Small intestine (tissue), 7 donors: Measurements from ENCODE around the gene STXBP5. TPM values are rescaled to one million over a fixed set of nuclear protein-coding genes. Genes with fewer than 3 reads are reported as not detected.
"Not testable (repeated sequence)": the region's sequence is repeated elsewhere in the genome, so short reads cannot be mapped to it uniquely, and the experiment has no call there.

Experiments used
- DNase-seq, 2 donors: peaks; one replicate each; pipeline versions ENCODE4 v3.0.0 to v3.0.0-alpha.2; 2013
- FAIRE-seq: peaks from 2 replicates; lab custom pipeline; 2012; peaks lifted over from hg19 to GRCh38; lab: Jason Lieb, UNC
- H3K27ac ChIP-seq, 3 donors: one replicate each; pipeline ENCODE4 v1.5.1; 2013; ENCODE audit warnings: low read length in 2 of 3, mild to moderate bottlenecking in 2 of 3, control low read depth in 1 of 3, inconsistent platforms in 1 of 3, low read depth in 1 of 3, moderate library complexity in 1 of 3
- H3K27me3 ChIP-seq, 3 donors: one replicate each; pipeline ENCODE4 v1.6.1; 2013; ENCODE audit warnings: low read length in 3 of 3, inconsistent platforms in 1 of 3; ENCODE audit not compliant: control insufficient read depth in 3 of 3, insufficient read depth in 3 of 3
- H3K36me3 ChIP-seq, 3 donors: one replicate each; pipeline ENCODE4 v1.6.1; 2013; ENCODE audit warnings: low read length in 3 of 3, inconsistent platforms in 1 of 3, low read depth in 1 of 3, mild to moderate bottlenecking in 1 of 3, moderate library complexity in 1 of 3; ENCODE audit not compliant: control insufficient read depth in 3 of 3, insufficient read depth in 2 of 3
- H3K4me1 ChIP-seq, 3 donors: one replicate each; pipeline ENCODE4 v1.6.1; 2013; ENCODE audit warnings: low read length in 2 of 3, inconsistent platforms in 1 of 3, low read depth in 1 of 3, mild to moderate bottlenecking in 1 of 3, moderate library complexity in 1 of 3; ENCODE audit not compliant: control insufficient read depth in 3 of 3, insufficient read depth in 2 of 3
- H3K4me3 ChIP-seq, 3 donors: one replicate each; pipeline ENCODE4 v1.5.1; 2013; ENCODE audit warnings: low read length in 3 of 3, control low read depth in 1 of 3, inconsistent platforms in 1 of 3, low read depth in 1 of 3, mild to moderate bottlenecking in 1 of 3, moderate library complexity in 1 of 3
- H3K9me3 ChIP-seq, 2 donors: one replicate each; pipeline ENCODE4 v1.6.1; 2013; ENCODE audit warnings: low read depth in 1 of 2, low read length in 1 of 2; ENCODE audit not compliant: control insufficient read depth in 2 of 2, insufficient read depth in 1 of 2
- WGBS, 3 donors: extraction: QIAGEN DNeasy Blood & Tissue Kit; methylation state at CpG; one replicate each; pipeline ENCODE4 v1.1.7; 2013; 5-methylcytosine and 5-hydroxymethylcytosine counted together
- polyA plus RNA-seq, 4 donors: library from polyadenylated mRNA; stranded (reverse) in 3 of 4; unstranded in 1 of 4; fragments of 200-250 nt in 3 of 4; fragments of 120-200 nt in 1 of 4; gene quantifications; one replicate each; pipeline versions ENCODE4 v1.2.1 to v1.2.3, GENCODE V29; 2013
- donor health status: healthy with polysubstance abuse.
- donor health status: control.
- donor health status: control.
- donor health status: Bipolar disorder and iron deficiency.
- donor health status: healthy.

STXBP5 gene
- polyA plus RNA-seq, 4 donors: 10.8 to 25.0 (median 16.6) TPM

DNA sequence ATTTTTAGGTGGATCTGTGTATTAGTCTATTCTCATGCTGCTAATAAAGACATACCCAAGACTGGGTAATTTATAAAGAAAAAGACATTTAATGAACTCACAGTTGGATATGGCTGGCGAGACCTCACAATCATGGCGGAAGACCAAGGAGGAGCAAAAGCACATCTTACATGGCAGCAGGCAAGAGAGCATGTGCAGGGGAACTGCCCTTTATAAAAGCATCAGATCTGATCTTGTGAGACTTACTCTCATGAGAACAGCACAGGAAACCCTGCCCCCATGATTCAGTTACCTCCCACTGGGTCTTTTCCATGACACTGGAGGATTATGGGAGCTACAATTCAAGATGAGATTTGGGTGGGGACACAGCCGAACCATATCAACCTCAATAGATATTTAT lies 176.6 kb downstream of the STXBP5 start:
- H3K27ac ChIP-seq, H3K4me1 ChIP-seq, H3K27me3 ChIP-seq, H3K9me3 ChIP-seq, FAIRE-seq, H3K4me3 ChIP-seq, DNase-seq: not testable (repeated sequence)
- WGBS, 3 donors: 96 to 99% (median 96%) methylated on average over 3 of the region's 3 CpGs
- H3K36me3 ChIP-seq: peaks cover 3 to 12% (median 7%) of the 10 kb centered on the region in 3 donors

- Histone ChIP-seq H3K4me1 (no peaks in the 10 kb centered on the region), H3K36me3 (peaks cover 3 to 12% (median 7%) of the 10 kb centered on the region in 3 donors), H3K4me3 (no peak overlapping the region), H3K9me3 (no peaks in the 10 kb centered on the region), H3K27me3 (no peaks in the 10 kb centered on the region), H3K27ac (no peak overlapping the region)
- DNase-seq (no peak), FAIRE-seq (no peak)
- 90 to 97% (median 96%) methylated on average over 3 of the region's 3 CpGs for WGBS, 3 donors
Observed at GRCh38 chr6:147381712-147382111, 177.5 kb downstream of the STXBP5 start.

DNA sequence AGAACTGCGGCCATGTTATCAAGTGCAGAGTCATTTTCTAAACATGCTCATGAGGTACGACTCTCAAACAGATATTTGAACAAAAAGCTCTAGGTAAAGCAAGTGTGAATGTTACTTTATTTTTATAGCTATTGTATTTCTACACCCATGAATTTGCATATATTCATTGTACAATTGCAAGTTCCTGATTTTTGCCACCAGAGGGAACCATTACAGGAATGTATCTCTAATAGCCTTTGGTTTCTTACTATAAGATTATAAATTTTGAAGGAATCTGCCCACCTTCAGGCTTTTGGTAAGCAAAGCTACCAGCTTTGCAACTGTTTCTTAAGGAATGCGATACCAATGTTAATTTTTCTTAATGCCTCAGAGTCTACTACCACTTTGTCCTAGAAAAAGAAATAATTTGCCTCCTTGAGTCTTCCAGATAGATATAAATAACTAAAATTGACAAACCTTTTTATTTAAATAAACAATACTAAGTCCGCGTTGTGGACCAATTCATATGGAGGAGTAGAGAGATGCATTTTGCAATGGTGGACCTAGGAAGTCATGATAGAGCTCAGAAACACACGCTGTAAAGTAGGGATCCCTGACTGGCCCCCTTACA lies 178.8 kb downstream of the STXBP5 start:
- DNase-seq: peak; percentile 14 to 28
- Histone ChIP-seq H3K4me1 (no peaks in the 10 kb centered on the region), H3K27ac (no peak overlapping the region), H3K36me3 (peaks cover 3 to 9% (median 7%) of the 10 kb centered on the region in 3 donors), H3K27me3 (no peaks in the 10 kb centered on the region), H3K9me3 (no peaks in the 10 kb centered on the region), H3K4me3 (no peak overlapping the region)
- 86 to 93% (median 90%) methylated on average over 6 of the region's 6 CpGs for WGBS, 3 donors
- FAIRE-seq: no peak

DNA sequence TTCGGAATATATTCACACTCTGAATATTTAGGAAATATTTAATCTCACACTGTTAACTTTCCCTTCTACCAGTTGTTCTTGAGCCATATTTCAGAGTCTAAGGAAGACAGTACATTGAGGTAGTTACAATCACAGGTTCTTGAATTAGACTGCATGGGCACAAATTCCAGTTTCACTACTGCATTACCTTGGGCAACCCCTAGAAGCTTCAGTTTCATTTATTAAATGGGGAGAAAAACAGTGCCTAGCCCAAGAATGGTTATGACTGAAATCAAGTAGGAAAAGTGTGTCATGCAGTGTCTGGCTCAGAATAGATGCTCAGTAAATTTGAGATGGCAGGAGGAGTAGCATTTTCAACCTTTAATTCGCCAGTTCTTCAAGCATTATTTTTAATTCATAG lies 179.8 kb downstream of the STXBP5 start:
- WGBS, 3 donors: 94 to 97% (median 97%) methylated on average over 2 of the region's 2 CpGs
- Histone ChIP-seq H3K4me1 (no peaks in the 10 kb centered on the region), H3K27me3 (no peaks in the 10 kb centered on the region), H3K4me3 (no peak overlapping the region), H3K9me3 (no peaks in the 10 kb centered on the region), H3K36me3 (peaks cover 3 to 7% (median 6%) of the 10 kb centered on the region in 3 donors), H3K27ac (no peak overlapping the region)
- DNase-seq: no peak
- FAIRE-seq: no peak

DNA sequence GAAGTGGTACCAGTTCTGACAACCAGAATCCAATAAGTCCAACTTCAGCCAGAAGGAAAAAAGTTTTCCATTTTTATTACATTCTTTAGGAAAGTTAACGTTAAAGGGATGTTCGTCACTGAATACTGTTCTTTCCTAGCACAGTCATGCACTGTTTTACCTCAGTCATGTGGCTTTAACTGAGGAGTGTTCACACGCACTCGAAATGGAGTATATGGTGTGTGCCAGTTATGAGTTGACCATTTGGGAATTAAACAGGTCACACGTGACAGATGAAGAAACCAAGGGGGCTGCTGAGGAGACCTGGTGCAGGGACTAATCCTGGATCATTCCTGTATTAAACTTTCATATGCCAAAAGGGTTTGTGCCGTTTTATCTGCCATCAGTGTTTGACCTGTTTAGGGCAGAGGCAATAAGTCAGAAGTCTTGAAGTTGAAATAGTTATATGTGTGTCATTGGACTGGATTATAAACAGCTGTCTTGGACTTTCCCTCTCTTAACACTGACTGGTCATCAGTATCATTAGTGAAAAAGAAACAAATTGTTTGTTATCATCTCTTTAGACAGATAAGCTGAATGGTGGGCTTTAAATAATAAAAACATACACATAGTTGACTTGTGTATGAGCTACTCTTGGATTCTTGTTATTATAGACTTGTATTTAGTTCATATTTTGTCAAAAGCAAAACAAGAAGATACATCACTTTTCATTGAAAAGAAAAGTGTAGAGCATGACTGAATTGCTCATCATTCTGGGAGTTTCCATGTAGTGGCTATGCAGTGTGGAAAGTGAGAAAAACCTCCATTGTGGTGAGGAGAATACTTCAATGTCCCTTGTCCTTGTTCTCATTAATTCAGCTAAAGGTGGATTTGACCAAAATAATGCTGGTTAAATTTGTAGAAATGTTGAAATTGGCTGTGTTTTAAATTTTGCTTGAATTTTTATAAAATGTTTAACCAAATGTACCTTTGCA lies 180.8 kb downstream of the STXBP5 start:
- Histone ChIP-seq H3K27ac (no peak overlapping the region), H3K27me3 (no peaks in the 10 kb centered on the region), H3K36me3 (peaks cover 3 to 7% (median 6%) of the 10 kb centered on the region in 3 donors), H3K4me3 (no peak overlapping the region), H3K9me3 (no peaks in the 10 kb centered on the region), H3K4me1 (no peaks in the 10 kb centered on the region)
- WGBS, 3 donors: 86 to 91% (median 90%) methylated on average over 6 of the region's 6 CpGs
- FAIRE-seq (no peak), DNase-seq (no peak)

GRCh38 chr6:147389463-147389862 lies 185.2 kb downstream of the STXBP5 start:
- 61 to 79% (median 67%) methylated on average over 1 of the region's 1 CpG for WGBS, 3 donors
- no peaks in the 10 kb centered on the region for H3K27me3 ChIP-seq
- H3K36me3 ChIP-seq: no peaks in the 10 kb centered on the region
- no peak overlapping the region for H3K27ac ChIP-seq
- FAIRE-seq (no peak), DNase-seq (no peak)
- no peak overlapping the region for H3K4me3 ChIP-seq
- H3K4me1 ChIP-seq: no peaks in the 10 kb centered on the region
- no peaks in the 10 kb centered on the region for H3K9me3 ChIP-seq

DNA sequence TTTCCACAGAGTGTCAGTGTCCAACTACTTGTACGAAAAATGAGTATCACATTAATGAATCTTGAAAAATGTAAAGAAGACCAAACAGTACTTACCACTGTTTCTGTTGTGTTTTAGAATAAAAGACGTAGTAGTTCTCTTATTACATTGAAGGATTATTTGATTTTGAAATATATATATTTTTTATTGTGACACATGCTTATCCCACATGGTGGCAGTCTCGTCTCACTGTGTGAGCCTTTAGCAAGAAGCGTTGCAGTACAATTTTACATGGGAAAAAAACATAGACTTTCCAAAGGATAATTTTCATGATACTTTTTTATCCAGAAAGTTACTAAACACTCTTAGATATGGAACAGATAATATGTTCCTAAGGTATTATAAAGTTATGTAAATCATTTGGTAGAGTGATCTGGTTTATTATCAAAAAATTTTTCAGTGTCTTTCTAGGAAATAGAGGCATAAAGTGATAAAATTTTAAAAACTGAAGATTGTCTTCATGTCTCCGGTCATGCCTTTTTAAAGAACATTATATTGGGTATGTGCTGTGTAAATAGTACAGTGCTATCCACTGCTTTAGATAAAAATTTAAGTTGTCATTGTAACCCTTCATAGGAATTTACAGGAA lies 186.8 kb downstream of the STXBP5 start:
- 64 to 78% (median 74%) methylated on average over 5 of the region's 5 CpGs for WGBS, 3 donors

DNA sequence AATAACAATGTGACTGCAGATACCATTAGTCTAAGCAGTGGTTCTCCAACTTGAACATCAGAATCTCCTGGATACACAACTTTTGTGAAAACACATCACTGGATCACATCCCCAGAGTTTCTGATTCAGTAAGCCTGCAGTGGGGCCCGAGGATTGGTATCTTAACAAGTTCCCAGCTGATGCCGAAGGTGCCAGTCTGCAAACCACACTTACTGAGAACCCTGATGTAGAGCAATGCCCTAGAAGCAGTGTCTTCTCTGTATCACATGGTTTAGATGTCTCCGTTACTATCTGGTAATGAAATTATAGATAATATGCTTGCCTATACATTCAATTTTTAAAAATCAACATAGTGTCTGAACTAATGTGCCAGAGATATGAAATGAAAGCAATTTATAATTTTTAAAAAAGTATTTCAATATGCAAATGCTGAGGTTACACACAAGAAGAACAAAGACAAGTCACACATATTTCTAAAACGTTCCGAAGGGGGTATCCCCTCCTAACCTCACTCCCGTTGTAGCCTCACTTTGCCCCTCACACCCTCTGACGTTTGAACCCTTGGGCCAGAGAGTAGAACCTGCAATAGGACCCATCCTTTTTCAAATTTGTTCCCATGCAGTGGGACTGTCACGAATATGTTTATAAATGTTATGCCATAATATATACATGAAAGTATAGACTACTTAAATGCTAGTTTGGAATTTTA lies 188.9 kb downstream of the STXBP5 start:
- H3K9me3 ChIP-seq: no peaks in the 10 kb centered on the region
- H3K27me3 ChIP-seq: no peaks in the 10 kb centered on the region
- H3K4me1 ChIP-seq: no peaks in the 10 kb centered on the region
- 69 to 76% (median 73%) methylated on average over 8 of the region's 8 CpGs for WGBS, 3 donors
- no peak overlapping the region for H3K27ac ChIP-seq
- H3K36me3 ChIP-seq: no peaks in the 10 kb centered on the region
- no peak overlapping the region for H3K4me3 ChIP-seq
- DNase-seq (no peak), FAIRE-seq (no peak)

More for the DNA sequence above, 186.8 kb downstream of the STXBP5 start:
- no peaks in the 10 kb centered on the region for H3K4me1 ChIP-seq
- no peak overlapping the region for H3K4me3 ChIP-seq
- no peaks in the 10 kb centered on the region for H3K9me3 ChIP-seq
- peak in 1 of 2 donors; percentile 30 for DNase-seq
- no peaks in the 10 kb centered on the region for H3K36me3 ChIP-seq
- peak; percentile 53 for FAIRE-seq
- H3K27me3 ChIP-seq: no peaks in the 10 kb centered on the region
- no peak overlapping the region for H3K27ac ChIP-seq
